NCI-H345 (cell line): ENCODE data around the gene PAOX.
"Not testable (repeated sequence)": the region's sequence is repeated elsewhere in the genome, so short reads cannot be mapped to it uniquely, and the experiment has no call there.

Experiments
- DNase-seq: peaks from one replicate; lab custom pipeline; 2025; lab: John Stamatoyannopoulos, UW

Gene PAOX

GRCh38 chr10:133385214-133385613, 6.2 kb downstream of the PAOX start:
- DNase-seq: no peak

GRCh38 chr10:133386951-133387350, 7.9 kb downstream of the PAOX start:
- DNase-seq: not testable (repeated sequence)

- no peak for DNase-seq
Observed at GRCh38 chr10:133388236-133388972, 9.3 kb downstream of the PAOX start.

GRCh38 chr10:133388973-133389818, 10.1 kb downstream of the PAOX start:
- DNase-seq: no peak

GRCh38 chr10:133390597-133391248, 11.7 kb downstream of the PAOX start:
- no peak for DNase-seq

GRCh38 chr10:133391249-133391635, 12.2 kb downstream of the PAOX start:
- DNase-seq: no peak

GRCh38 chr10:133391761-133392518, 12.9 kb downstream of the PAOX start:
- no peak for DNase-seq

GRCh38 chr10:133393401-133394063, 14.5 kb downstream of the PAOX start:
- DNase-seq: no peak

GRCh38 chr10:133394064-133394663, 15.1 kb downstream of the PAOX start, which contains the start of gene MTG1:
TSS of gene MTG1 (plus strand) at chr10:133394157. CDS start at chr10:133394221, 64 bp downstream.
- peak; percentile 93 for DNase-seq

- DNase-seq: no peak
Observed at GRCh38 chr10:133394801-133395221, 15.7 kb downstream of the PAOX start.

GRCh38 chr10:133396035-133396624, 17.1 kb downstream of the PAOX start:
- DNase-seq: no peak

- no peak for DNase-seq
Observed at GRCh38 chr10:133397938-133398337, 18.9 kb downstream of the PAOX start.

- DNase-seq: no peak
Observed at GRCh38 chr10:133399123-133399601, 20.1 kb downstream of the PAOX start.

GRCh38 chr10:133400624-133401424, 21.8 kb downstream of the PAOX start:
- no peak for DNase-seq

GRCh38 chr10:133401500-133401899, 22.4 kb downstream of the PAOX start:
- DNase-seq: no peak

GRCh38 chr10:133401981-133402725, 23.1 kb downstream of the PAOX start:
- DNase-seq: no peak

- DNase-seq: no peak
Observed at GRCh38 chr10:133403359-133403758, 24.3 kb downstream of the PAOX start.

- DNase-seq: no peak
Observed at GRCh38 chr10:133403784-133404183, 24.7 kb downstream of the PAOX start.

- DNase-seq: no peak
Observed at GRCh38 chr10:133405272-133405671, 26.2 kb downstream of the PAOX start.
